ENCODE measurements around the gene ATP2B2.

GRCh38 chr3:10480871-10481378 lies 24.5 kb downstream of the ATP2B2 start:
- no peak for TF ChIP-seq POLR2A (IDR thresholded peaks at IDR 0.05)
- TF ChIP-seq CTCF (IDR thresholded peaks at IDR 0.05), result no peak
